ENCODE data around the gene CNIH3.
"Not testable (repeated sequence)": the region's sequence is repeated elsewhere in the genome, so short reads cannot be mapped to it uniquely, and the experiment has no call there.

Gene CNIH3

DNA sequence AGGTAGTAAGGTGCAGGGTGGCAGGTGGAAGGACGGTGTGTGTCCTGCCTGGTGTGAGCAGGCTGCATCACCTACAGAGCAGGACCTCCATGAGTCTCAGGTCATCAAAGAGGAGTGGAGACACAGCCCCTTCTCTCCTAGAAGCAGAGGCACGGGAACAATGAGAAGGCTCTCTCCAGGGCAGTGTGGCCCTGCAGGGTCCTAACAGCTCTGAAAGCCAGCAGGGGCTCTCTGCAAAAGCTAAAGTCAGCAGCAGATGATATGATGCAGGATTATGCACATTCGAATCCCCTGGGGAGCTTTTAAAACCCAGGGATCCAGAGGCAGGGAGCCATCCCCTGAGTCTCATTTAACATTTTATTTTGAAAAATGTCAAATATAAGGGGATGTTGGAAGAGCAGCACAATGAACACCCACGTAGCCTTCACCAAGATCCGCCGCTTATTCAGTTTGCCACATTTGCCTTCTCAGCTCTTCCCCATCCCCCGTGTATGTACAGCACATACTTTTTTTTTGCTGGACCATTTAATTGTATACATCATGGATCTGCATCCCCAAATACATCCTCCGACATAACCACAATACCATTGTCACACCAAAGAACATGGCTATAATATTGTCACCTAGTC, 88.1 kb downstream of the CNIH3 start:
- in situ Hi-C loops (cut with HindIII; ENCODE audit: low sequenced_read_pairs): no loop called here
- H3K4me3 ChIP-seq (ENCODE audit: low read depth, low read length): no peak overlapping the region
- DNase-seq (ENCODE audit: low read depth): no peak
- TF ChIP-seq, protein P1, sequence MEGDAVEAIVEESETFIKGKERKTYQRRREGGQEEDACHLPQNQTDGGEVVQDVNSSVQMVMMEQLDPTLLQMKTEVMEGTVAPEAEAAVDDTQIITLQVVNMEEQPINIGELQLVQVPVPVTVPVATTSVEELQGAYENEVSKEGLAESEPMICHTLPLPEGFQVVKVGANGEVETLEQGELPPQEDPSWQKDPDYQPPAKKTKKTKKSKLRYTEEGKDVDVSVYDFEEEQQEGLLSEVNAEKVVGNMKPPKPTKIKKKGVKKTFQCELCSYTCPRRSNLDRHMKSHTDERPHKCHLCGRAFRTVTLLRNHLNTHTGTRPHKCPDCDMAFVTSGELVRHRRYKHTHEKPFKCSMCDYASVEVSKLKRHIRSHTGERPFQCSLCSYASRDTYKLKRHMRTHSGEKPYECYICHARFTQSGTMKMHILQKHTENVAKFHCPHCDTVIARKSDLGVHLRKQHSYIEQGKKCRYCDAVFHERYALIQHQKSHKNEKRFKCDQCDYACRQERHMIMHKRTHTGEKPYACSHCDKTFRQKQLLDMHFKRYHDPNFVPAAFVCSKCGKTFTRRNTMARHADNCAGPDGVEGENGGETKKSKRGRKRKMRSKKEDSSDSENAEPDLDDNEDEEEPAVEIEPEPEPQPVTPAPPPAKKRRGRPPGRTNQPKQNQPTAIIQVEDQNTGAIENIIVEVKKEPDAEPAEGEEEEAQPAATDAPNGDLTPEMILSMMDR (IDR thresholded peaks at IDR 0.05; ENCODE audit: low read depth, low read length, missing control alignments): no peak

DNA sequence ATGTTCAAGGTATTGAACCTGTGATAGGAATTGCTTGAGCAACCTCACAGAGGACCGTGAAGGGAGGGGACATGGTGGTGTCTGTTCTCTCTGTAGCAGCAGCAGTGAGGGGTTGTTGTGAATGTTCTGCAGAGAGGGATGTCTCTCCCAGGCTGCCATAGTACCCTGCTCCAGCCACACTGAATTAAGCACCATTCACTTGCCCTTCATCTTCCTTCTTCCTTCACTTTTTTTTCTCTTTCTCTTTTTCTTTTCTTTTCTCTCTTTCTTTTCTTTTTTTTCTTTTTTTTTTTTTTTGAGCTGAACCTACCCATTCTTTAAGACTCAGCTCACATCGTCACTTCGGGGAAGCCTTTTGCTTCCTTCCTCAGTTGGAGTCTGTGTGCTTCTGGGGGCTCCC, 89.5 kb downstream of the CNIH3 start:
- no peak overlapping the region for H3K4me3 ChIP-seq (ENCODE audit: low read depth, low read length)
- in situ Hi-C loops (cut with HindIII; ENCODE audit: low sequenced_read_pairs): no loop called here
- DNase-seq (ENCODE audit: low read depth): no peak
- TF ChIP-seq, protein P1 (IDR thresholded peaks at IDR 0.05; ENCODE audit: low read depth, low read length, missing control alignments): no peak

DNA sequence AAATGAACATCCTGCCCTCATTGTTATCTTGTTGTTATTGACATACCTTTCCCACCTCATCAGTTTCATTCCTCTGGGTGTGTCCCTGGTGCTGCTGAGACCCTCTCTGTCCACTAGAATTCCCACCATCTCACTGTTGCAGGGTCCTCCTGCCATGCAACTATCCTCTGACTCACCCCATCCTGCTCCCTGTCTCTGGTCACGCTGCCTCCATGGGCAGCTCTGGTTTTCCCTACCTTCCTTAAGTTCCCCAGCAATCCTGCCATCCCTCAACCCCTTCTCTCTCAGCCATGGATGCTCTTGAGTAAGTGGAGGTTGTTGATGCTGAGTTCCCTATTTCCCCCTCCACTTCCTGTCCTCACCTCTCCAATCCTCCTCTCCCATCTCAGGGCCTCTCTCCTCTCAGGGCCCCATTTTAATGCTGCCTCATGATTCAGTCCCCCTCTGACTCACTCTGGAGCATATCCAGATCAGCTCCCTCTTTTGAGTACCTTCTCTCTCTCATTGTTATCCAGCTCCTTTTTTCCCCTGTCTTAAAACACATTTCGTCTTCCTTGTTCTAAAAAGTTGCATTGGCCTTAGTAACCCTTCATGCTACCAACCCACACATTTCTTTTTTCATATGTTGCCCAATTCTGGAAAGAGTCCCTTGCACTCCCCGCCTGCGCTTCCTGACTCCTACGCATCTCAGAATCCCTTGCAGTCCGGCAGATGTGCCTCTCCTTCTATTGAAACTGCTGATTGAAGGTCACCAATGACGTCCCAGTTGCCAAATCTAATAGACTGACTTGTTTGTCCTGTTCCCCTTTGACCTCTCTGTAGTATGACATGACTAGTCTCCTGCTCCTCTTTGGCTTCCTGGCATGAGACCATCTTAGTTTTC, 92.0 kb downstream of the CNIH3 start:
- in situ Hi-C loops (cut with HindIII; ENCODE audit: low sequenced_read_pairs): no loop called here
- TF ChIP-seq, protein P1 (IDR thresholded peaks at IDR 0.05; ENCODE audit: low read depth, low read length, missing control alignments): no peak
- DNase-seq (ENCODE audit: low read depth): peak; percentile 36
- H3K4me3 ChIP-seq (ENCODE audit: low read depth, low read length): no peak overlapping the region

DNA sequence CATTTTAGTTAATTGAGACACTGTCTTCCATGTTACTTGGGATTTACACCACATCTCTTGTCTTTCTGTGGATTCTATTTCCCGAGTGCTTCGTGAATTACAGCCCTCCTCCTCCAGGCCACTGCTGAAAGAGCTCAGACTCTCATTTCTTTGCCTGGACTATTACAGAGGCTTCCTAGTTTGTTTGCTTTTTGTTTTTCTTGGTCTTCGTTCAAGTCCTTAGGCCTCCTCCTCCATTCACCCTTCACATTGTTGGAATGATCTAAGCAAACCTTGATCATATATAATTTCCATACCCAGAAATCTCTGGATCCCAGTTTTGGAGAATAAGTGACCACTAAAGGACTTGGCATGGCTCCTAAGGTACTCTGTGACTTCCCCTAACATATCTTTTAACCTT, 94.1 kb downstream of the CNIH3 start:
- in situ Hi-C loops (cut with HindIII; ENCODE audit: low sequenced_read_pairs): no loop called here
- DNase-seq (ENCODE audit: low read depth): no peak
- no peak overlapping the region for H3K4me3 ChIP-seq (ENCODE audit: low read depth, low read length)
- TF ChIP-seq, protein P1 (IDR thresholded peaks at IDR 0.05; ENCODE audit: low read depth, low read length, missing control alignments): no peak

DNA sequence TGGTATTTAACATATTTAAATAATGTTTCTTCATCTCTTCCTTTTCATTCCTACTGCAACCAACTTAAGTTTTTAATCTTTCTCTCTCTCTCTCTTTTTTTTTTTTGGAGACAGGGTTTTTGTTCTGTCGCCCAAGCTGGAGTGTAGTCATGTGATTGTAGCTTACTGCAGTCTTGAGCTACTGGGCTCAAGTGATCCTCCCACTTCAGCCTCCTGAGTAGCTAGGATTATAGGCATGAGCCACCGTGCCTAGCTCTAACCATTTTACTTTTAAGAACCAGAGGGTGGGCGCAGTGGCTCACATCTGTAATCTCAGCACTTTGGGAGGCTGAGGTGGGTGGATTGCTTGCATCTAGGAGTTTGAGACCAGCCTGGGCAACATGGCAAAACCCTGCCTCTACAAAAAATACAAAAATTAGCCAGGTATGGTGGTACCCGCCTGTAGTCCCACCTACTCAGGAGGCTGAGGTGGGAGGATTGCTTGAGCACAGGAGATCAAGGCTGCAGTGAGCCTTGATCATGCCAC, 95.2 kb downstream of the CNIH3 start:
- DNase-seq (ENCODE audit: low read depth); in situ Hi-C loops (cut with HindIII; ENCODE audit: low sequenced_read_pairs): not testable (repeated sequence)

DNA sequence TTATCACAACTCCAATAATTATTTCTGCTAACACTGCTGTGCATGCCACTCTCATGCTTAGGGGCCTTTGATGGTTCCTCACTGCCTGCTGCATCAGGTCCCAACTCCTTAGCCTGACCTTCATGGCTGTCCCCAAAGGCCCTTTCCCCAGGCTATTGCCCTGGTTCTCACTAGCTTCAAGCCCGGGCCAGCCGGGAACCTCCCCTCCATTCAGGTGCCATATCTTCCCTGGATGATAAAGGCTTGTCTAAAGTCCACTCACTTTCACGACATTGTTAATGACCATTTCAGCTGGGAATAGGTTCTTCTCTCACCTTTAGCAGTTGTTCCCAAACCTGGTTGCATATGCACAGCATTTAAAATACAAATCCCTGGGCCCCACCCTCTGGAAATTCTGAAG, 95.8 kb downstream of the CNIH3 start:
- no peak overlapping the region for H3K4me3 ChIP-seq (ENCODE audit: low read depth, low read length)
- in situ Hi-C loops (cut with HindIII; ENCODE audit: low sequenced_read_pairs): no loop called here
- TF ChIP-seq, protein P1 (IDR thresholded peaks at IDR 0.05; ENCODE audit: low read depth, low read length, missing control alignments): no peak
- no peak for DNase-seq (ENCODE audit: low read depth)

More for the DNA sequence above, 95.2 kb downstream of the CNIH3 start:
- H3K4me3 ChIP-seq (ENCODE audit: low read depth, low read length): not testable (repeated sequence)

DNA sequence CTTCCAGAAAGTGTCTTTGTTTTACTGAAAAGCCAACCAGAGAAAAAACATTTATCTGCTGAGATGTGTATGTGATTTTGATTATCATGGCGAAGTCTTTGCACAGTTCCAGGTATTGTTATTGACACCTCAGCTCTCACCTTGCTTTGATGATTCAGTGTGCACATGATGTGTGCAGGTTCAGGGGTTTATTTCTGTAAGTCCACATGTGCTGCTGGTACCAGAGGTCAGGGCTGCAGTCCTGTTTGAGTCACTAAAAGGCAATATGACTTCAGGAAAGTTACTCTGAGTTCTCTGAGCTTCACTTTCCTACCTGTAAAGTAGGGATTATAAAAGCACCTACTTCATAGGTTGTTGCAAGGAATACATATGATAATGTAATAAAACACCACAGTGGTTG, 97.1 kb downstream of the CNIH3 start:
- no peak for DNase-seq (ENCODE audit: low read depth)
- TF ChIP-seq, protein P1 (IDR thresholded peaks at IDR 0.05; ENCODE audit: low read depth, low read length, missing control alignments): no peak
- in situ Hi-C loops (cut with HindIII; ENCODE audit: low sequenced_read_pairs): no loop called here
- H3K4me3 ChIP-seq (ENCODE audit: low read depth, low read length): no peak overlapping the region

All from astrocyte of the cerebellum (primary cell).